Activated T-cell treated with anti-CD3 and anti-CD28 coated beads, Interleukin-2, amount 50 U/mL, for 1 hour (primary cell): ENCODE data around the gene TRAF1.
A peak's percentile ranks its signal among the peaks of the same experiment; 100 is the strongest.
"Not testable (repeated sequence)": the region's sequence is repeated elsewhere in the genome, so short reads cannot be mapped to it uniquely, and the experiment has no call there.

ENCODE experiments used
- DNase-seq: peaks from one replicate; pipeline ENCODE4 v3.0.0-alpha.2; 2020

TRAF1 gene, protein sequence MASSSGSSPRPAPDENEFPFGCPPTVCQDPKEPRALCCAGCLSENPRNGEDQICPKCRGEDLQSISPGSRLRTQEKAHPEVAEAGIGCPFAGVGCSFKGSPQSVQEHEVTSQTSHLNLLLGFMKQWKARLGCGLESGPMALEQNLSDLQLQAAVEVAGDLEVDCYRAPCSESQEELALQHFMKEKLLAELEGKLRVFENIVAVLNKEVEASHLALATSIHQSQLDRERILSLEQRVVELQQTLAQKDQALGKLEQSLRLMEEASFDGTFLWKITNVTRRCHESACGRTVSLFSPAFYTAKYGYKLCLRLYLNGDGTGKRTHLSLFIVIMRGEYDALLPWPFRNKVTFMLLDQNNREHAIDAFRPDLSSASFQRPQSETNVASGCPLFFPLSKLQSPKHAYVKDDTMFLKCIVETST

DNA sequence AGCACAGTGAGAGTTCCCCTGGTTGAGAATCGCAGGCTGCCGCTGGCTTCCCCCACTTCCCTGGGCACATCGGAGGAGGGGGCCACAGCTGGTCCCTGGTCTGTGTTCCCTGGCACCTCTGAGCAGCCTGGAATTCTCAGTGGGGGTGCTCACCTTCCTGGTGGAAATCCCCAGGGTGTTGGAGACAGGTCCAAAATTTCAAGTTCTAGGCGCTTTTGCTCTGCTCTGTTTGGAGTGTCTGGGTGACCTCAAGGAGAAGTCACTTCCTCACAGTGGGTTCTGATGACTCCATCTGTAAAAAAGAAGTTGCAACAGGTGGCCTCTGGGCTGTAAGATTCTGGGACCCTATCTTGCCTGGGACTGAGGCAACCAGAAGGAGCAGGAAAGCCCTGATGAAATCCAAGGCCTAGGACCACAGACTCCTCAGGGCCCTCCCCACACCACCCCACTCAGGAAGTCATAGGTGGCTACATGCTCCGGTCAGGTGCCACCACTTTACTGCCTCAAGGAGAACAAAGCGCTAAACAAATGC lies at the start of gene TRAF1:
Gene TRAF1, minus strand, starts transcription at position 400 of the 532 bp plus-strand sequence. CDS start 721 bp downstream, outside the sequence.
- DNase-seq = peak; percentile 67

DNA sequence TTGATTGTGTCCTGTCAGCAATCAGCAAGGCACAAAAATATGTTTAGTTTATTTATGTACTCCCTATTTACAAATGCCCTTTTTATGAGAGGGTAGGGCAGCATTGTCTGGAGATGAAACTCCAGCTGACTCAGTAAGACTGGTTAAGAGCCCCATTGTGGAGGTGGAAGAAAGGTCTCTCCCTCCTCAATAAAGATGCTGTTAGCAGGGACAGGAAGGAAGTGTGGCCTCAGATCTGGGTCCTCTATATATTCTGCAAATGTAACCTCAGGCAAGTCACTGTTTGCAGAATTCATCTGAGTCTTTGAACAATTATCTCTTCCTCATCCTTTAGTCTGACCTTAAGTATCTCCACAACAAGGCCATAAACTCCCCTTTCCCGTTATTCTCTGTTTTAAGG lies 48.3 kb upstream of the TRAF1 start:
- DNase-seq = no peak

DNA sequence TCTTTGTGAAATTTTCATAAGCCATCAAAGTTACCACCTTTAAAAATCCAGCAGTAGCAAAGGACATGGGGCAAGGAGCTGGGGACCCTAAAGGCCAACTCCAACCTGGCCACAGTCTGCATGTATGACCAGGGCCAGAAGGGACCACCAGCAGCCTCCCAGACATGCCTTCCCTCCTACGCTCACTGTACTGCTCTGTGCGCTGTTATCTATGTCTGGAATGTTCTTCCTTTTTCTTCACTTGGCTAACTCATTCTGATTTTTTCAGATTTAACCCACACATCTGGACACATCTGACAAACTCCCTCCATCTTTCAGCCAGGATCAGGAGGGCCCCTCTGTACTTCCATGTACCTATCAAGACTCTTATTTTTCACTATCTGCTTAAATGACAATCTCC lies 47.6 kb upstream of the TRAF1 start:
- no peak for DNase-seq

DNA sequence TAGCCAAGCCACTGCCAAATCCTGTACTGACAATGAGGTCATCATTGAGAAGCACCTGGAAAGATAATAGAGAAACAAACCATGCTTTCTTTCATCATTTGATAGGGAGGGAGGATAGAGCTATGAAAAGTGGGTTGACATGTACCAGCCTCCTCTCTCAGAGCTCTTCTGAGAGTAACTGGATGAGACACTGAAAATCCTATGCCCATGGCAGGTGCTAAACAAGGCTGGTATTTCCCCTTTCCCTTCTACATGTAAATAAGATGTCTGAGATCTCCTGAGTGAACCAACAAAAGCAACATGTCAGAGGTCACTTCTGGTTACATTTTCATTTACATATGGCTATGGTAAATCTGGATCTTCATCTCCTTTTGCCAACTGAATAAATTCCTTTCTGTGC lies 45.3 kb upstream of the TRAF1 start:
- DNase-seq = no peak

DNA sequence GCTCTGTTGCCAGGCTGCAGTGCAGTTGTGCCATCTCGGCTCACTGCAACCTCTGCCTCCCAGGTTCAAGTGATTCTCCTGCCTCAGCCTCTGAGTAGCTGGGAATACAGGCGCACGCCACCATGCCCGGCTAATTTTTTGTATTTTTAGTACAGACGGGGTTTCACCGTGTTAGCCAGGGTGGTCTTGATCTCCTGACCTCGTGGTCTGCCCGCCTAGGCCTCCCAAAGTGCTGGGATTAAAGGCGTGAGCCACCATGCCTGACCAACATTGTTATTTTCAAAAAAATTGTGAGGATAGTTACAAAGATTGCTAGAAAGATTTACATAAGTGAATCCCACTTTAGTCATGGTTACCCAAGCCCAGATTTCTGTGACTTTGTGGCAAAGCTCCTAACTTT lies 44.9 kb upstream of the TRAF1 start:
- DNase-seq = not testable (repeated sequence)

DNA sequence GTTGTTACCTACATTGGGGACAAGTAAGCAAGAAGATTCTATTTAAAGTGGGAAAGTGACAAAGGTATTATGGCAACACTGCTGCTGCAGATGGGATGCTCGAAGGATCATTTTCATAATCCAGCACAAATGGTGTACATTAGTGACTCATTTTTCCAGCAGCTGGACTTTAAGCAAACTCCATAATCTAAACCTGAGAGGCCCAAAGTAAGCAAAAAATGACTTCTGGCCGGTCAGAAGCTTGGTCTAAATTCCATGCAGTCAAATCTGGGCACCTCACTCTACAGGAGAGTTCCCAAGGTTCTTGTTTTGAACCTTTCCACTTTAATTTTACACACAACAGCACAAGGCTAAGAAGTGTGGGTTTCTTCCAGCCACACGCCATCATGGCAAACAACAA lies 43.6 kb upstream of the TRAF1 start:
- DNase-seq = no peak

DNA sequence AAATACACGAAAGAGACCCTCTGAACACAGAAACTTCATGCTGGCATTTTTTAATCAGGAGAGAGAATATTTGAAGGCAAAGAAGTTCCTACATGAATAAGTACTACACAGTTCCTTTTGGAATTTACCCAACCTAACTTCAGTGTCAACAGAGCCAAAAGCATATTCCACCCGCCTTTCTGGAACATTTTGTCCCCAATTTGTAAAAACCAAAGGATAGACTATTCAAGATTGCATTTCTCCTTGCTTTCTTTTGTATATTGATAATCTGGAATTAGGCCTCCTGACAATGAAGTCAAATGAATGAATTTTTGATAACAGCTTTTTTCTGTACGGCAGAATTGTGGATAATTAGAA lies 39.4 kb upstream of the TRAF1 start:
- DNase-seq = no peak

DNA sequence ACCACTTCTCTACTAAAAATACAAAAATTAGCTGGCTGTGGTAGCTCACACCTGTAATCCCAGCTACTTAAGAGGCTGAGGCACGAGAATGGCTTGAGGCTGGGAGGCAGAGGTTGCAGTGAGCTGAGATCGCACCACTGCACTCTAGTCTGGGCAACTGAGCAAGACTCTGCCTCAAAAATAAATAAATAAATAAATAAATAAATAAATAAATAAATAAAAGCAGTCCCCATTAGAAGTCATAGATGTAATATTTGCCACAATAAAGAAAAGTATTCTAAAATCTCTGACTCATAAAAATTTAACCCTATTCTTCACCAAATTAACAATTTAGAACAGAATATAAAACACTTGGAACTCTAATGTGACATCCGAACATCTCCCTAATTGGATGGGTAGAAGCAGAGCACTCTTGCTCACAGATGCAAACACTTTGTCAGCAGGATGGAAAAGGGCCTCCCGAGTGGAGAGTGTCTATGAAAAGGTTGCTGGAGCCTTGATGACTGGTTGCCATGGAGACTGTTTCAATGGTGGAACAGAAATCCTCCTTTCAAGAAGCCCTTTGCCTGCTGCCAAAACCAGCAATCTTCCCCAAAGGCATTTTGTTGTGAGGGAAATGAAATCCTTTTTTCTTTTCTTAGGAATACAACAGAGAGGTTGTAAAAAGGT lies 38.9 kb upstream of the TRAF1 start:
- no peak for DNase-seq

DNA sequence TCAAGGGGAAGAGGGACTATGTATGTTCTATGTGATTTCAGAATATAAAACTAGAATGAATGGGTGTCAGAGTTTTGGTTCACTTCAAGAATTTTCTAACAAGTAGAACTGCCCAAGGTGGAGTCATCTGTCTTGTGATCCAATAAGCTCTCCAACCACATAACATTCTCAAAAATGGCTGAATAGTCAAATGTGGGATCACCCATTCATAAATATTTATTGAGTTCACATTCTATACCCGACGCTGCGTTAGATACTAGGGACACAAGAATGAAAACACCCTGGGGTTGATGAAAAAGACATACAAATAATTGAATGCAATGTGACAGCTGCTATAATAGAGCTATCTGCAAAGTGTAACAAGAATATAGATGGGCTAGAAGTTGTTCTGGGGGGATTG lies 35.3 kb upstream of the TRAF1 start:
- DNase-seq = no peak

DNA sequence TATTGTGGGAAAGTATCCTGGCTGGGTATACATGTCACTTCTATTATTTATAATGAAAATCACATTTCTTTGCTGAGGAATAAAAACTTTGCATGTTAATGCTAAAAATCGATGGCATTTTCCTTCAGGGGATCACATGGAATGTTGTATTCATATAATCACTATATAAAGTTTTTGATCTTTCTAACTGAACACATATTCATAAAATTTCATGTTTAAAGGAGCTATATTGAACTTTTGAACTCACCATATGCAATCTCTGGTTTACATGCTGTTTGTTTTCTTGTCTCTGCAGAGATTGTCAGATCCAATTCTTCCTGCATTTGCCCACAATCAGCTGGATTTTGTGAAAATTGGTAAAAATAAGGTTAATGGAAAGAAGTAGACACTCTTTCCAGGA lies 33.4 kb upstream of the TRAF1 start:
- DNase-seq = no peak

DNA sequence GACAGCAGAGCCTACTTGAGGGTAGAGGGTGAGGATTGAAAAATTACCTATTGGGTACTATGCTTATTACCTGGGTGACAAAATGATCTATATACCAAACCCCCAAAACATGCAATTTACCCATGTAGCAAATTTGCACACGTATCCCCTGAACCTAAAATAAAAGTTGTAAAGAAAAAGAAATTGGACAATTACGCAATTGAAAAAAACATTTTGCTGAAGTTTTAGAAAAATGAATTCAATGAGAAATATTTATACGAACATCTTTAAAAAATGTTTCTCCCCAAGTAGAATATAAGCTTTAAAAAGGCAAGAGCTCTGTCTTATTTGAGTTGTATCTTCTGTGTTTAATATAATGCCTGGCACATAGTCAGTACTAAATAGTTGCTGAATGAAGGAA lies 30.3 kb upstream of the TRAF1 start:
- DNase-seq = no peak

DNA sequence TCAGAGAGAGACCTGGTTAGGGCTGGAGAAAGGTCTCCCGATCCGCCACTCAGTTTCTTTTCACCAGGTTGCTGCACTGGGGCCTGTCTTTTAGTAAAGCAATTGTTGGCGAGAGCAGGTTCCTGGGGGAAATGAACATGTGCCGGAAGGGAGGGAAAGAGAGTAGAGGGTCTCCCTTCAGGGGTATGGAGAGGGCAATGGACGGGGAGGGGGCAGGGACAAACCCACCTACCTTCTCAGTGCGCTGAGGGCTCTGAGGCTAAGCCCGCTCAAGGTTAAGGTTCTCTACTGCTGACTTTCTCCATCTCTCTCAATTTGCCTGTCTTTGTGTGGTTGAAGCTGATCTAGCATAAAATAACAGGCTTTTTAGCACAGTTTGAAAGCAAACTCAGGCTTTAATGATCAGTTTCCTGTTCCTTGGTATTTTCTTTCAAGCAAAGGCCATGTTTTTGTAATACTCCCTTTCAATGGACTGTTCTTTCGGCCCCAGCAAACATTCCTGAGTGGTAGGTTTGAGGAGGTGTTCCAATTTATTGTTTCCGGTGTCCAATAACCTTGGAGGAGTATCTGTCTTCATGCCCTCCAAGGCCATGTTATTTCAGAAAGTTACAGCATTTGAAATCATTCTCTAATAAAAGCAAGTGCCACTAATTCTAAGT lies 25.5 kb upstream of the TRAF1 start:
- DNase-seq = no peak

DNA sequence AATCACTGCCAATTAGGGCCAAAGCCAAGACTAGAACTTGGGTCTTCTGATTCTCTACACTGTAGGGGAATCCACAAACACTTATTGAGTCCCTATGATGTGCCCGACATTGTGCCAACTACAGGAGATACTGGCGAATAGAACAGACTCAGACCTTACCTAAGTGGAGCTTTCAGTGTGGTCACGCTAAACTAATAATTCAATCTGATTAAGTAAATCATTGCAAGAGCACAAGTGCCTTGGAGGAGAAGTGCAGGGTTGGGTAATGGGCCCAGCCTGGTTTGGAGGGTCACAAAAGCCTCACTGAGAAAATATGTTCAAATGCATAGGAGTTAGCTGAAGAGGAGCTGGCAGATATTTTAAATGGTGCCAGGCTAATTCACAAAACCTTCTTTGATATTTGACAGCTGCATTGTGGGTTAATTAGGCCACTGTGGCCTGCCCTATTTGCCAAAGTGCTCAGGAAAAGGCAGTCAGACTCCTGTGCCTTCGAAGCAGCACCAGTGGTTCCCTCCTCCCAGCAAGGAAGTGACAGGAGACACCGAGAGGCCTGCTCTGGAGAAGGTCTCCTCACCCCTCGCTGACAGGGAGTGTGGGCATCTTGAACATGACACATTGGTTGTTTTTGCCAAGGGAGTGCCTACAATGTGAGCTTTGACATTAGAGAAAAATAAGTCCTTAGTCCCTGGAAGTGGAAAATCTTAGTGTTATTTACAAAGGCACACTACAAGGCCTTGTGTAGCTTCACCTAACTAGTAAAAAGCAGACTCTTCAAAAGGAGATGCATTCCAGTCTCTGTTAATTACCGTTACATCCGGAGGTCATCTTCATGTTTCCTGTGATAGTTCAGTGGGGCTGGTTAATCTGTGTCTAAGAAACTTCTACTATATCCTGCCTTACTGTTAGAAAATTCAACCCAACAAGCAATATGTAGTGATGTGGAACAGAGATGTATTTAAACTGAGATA lies 24.1 kb upstream of the TRAF1 start:
- DNase-seq = no peak

DNA sequence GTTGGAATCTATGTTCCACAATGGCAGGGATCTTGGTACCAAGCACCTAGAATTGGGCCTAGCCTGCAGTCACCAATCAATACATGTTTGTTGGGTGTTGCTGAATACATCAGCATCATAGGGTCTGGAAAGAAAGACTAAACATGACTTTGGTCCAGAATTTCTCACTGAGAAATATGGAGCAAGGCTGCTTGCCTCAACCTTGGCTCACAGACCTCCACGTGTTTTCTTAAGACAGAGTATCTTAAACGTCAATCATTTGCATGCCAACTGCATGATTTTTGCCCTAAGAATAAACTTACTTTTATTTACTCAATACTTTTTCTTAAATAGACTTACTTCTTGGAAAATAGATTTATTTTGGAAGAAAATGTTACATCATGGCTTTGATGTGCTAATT lies 22.7 kb upstream of the TRAF1 start:
- DNase-seq = no peak

DNA sequence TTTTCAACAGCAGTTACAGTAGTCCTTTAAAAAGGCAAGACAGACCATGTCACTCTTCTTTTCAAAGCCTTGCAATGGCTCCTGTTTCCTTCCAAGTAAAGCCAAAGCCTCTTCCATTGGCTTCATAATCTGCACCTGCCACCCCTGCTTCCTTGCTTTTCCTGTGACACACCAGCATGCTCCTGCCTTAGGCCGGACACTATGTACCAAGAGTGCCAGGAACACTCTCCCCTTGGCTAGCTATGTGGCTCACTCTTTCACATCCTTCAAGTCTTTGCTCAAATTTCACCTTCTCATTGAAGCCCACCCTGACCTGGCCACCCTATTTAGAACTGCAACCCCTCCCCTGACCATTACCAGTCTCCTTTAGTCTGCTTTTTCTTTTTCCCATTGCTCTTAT lies 22.2 kb upstream of the TRAF1 start:
- DNase-seq = no peak

DNA sequence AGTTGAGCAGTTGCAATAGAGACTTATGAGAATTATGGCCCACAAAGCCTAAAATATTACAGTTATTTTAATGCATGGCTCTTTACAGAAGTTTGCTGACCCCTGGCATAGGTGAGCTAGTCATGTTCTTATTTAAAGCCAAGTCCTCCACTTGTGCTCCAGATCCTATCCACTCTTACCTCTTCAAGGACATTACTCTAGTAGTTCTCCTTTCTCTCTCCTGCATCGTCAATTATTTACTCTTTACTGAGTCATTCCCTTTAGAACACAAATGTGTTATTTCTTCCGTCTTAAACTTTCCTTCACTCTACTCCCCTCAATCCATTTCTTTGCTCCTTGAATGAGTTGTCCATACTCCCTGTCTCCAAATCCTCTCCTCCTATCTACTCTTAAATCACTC lies 20.6 kb upstream of the TRAF1 start:
- no peak for DNase-seq

DNA sequence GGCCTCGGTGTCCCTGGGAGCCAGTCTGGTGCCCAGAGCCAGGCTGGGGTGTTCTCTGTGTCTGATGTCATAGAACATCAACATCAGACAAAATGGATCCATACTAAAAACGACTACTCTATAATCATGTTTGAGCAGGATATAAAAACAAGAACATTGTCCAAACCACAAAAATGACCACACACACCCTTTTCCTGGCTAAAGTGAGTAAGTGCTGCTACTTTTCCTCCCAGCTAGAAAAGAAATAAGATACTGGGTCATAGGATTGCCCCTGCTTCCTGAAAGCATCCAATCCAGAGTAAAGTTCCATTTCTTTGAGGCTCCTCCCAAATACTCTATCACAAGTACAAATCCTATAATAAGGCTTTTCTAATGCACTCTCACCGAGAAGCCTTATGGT lies 19.7 kb upstream of the TRAF1 start:
- no peak for DNase-seq

DNA sequence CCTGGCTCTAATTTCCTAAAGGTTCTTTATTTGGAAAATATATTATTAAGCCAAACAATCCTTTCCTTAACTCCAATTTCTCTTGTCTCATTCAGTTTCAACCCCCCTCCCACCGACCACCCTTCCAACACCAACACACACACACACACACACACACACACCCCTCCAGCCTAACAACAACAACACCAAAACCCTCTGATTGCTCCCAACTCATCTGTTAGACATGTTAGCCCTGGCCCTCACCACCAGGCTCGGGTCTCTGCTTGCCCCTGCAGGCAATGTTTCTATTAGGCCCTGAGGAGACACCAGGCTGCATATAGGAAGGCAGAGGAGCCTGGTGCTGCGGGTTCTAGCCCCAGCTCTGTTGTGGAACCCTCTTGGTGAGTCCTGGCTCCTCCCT lies 18.4 kb upstream of the TRAF1 start:
- DNase-seq = no peak

DNA sequence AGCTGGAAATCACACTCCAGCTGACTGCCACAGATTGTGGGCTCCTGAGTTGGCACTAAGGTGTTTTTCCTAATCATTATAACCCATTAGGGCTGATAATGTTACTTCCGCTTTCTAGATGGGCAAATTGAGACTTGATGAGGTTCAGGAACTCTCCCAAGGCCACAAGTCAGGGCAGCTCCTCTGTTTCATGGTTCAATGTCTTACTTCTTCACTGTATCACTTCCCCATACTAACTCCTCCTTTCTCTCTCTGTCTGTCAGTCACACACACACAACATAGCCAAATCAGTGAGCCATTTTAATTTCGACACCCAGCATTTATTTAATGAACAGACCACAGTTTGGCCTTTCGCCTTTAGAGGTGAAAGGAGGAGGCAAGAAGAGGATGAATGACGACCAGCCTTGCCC lies 17.8 kb upstream of the TRAF1 start:
- no peak for DNase-seq

DNA sequence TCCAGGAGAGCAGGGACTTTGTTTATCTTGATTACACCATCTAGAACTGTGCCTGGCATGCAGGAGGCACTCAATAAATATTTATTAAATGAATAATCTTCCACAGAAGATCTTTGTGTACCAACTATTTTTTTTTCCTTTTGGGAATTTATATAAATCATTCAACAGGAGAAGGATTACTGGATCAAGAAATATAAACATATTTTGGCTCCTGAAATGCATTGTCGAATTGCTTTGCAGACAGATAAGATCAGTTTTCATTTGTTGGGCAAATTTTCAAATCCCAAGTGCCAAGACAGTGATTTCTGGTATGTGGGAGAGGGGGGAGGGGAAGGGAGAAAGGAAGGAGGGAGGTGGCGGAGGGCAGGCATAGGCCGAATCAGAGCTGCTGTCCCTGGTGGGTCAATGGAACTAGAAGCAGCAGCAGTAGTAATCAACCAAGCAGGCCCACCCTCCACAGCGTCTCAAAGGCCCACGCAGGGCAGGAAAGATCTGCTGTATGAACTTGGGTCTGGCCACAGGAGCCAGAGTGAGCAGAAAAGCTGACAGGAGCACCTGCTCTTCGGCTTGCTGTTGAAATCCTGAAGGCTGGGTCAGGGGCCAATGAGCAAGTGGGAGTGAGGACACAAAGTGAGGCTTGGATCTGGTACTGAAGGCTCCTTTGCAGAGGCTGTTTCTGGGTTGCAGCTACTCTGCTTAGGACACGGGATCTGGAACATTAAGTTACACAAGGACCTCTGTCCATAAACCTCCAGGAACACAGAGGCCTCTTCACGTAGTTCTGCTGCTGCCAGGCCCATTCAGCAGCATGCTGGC lies 15.8 kb upstream of the TRAF1 start:
- no peak for DNase-seq

DNA sequence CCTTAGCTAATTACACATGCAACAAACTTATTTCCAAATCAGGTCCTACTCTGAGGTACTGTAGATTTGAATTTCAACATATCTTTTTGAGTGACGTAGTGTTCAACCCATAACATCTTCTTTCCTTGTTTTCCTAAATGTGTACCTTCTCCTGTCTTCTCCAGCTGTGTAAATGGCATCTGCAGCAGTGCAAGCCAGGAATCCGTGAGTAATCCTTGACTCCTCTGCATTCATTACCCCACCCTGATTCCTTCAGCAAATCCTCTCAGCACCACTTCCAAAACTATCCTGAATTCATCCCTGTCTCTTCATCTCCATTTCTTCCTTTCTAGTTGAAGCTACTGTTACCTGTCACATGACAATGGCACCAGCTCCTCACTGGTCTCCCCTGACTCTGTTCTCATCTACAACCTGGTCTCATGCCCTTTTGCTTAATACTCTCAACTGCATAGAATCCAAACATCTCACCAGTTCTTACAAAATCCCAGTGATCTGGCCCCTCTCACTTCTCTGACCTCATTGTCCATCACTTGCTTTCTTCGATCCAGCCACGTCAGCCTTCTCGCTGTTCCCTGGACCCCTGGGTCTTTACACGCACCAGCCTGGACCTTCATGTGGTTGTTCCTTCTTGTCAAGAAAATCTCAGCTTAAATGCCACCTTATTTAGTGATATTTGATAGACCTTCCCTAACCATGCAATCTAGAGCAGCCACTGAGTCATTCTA lies 14.6 kb upstream of the TRAF1 start:
- no peak for DNase-seq
